ENCODE data around the gene SLFN12.
A peak's percentile ranks its signal among the peaks of the same experiment; 100 is the strongest.

SLFN12 gene

DNA sequence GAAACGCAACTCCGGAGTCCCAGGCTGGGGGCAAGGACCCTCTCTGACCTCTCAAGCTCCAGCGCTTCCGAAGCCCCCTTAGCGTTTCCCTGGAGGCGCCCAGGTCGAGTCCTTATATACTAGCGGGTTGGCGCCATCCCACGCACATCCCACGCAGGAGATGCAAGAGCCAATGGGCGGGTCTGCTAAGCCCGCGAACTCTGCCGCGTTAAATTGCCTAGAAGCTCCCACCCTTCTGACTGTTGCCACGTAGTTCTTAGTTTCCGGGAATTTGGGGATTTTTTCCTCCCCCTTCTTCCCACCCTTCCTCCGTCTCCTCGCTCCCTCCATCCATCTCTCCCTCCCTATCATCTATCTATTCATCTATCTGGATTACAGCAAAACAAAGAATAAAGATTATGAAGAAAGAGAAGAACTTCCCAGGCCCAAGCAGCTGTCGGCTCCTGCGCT, 58.7 kb downstream of the SLFN12 start, which contains the start of gene SLFN11 (continued):
- 0 out of 2 replicates have a peak, but pooled peaks have one; percentile 69 for TF ChIP-seq HOXC10 (CRISPR knock-in tag; IDR thresholded peaks at IDR 0.05)
- no peak for TF ChIP-seq RBAK (tag by site-specific recombination; IDR thresholded peaks at IDR 0.05)
- TF ChIP-seq ZNF157 (tag by site-specific recombination; IDR thresholded peaks at IDR 0.05): no peak
- peak; percentile 41 for TF ChIP-seq ZNF335 (tag by site-specific recombination; conservative IDR thresholded peaks at IDR 0.05)

DNA sequence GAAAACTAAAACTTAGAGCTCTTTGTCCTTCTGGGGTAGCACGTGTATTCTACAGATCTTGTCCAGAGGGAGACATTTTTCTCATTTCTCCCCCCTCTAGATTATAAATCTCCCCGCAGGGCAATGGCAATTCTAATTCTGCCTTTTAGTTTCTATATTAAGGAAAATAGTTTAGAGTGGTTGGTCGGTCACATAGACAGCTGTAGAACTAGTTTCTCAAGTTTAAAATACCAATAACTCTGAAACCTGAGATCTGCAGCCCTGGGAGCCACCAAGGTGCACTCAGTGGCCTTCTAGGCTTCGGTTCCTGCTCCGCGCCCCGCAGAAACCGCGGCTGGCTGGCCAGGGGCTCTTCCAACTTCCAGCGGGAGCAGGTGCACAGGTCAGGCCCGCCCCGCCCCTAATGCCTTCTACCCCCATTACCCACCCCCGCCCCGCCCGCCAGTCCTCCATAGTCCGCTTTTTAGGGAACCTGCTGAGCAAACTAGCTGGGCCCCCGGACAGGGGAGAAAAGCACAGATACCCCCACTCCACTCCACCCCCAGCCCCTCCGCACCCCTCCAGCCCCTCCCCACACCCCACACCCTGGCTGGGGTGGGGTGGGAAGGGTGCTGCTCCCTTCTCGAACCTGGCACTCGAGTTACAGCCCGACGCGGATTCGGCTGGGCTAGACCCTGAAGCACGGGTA, 59.3 kb downstream of the SLFN12 start:
- Histone ChIP-seq H3K27ac (ENCODE audit: extremely low read depth, low read depth, low read length) (peak overlapping the region; percentile 100), H3K36me3 (ENCODE audit: control insufficient read depth in 2 of 2, insufficient read depth in 1 of 2, low read length in 2 of 2) (peaks cover 17 to 24% of the 10 kb centered on the region in 2 experiments), H3K4me3 (ENCODE audit: low read depth, low read length) (peak overlapping the region; percentile 88), H3K4me1 (ENCODE audit: control insufficient read depth, insufficient read depth, low read length) (peaks cover 10% of the 10 kb centered on the region), H3K9me3 (ENCODE audit: control insufficient read depth, insufficient read depth, low read depth, low read length) (no peaks in the 10 kb centered on the region)
- peak; percentile 27; the same call in 1 of the 2 replicates for TF ChIP-seq ZNF660 (tag by site-specific recombination; IDR thresholded peaks at IDR 0.05)
- TF ChIP-seq, protein P1, sequence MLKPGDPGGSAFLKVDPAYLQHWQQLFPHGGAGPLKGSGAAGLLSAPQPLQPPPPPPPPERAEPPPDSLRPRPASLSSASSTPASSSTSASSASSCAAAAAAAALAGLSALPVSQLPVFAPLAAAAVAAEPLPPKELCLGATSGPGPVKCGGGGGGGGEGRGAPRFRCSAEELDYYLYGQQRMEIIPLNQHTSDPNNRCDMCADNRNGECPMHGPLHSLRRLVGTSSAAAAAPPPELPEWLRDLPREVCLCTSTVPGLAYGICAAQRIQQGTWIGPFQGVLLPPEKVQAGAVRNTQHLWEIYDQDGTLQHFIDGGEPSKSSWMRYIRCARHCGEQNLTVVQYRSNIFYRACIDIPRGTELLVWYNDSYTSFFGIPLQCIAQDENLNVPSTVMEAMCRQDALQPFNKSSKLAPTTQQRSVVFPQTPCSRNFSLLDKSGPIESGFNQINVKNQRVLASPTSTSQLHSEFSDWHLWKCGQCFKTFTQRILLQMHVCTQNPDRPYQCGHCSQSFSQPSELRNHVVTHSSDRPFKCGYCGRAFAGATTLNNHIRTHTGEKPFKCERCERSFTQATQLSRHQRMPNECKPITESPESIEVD (tag by site-specific recombination; IDR thresholded peaks at IDR 0.05): peak; percentile 62
- no peak for TF ChIP-seq ZNF223 (tag by site-specific recombination; IDR thresholded peaks at IDR 0.05)
- peak; percentile 19; the same call in 1 of the 2 replicates for TF ChIP-seq ZNF561 (tag by site-specific recombination; IDR thresholded peaks at IDR 0.05; ENCODE audit: borderline replicate concordance)
- no peak for TF ChIP-seq ZNF654 (tag by site-specific recombination; IDR thresholded peaks at IDR 0.05; ENCODE audit: low read depth)
- no peak for TF ChIP-seq ZNF174 (tag by site-specific recombination; IDR thresholded peaks at IDR 0.05)
- peak; percentile 63 for TF ChIP-seq ZNF341 (tag by site-specific recombination; IDR thresholded peaks at IDR 0.05; ENCODE audit: low read depth)
- TF ChIP-seq ZSCAN23 (tag by site-specific recombination; IDR thresholded peaks at IDR 0.05): 0 out of 2 replicates have a peak, but pooled peaks have one; percentile 10
- CTCF ChIA-PET: interaction anchor here (0.5 to 2.7 kb wide), 5 partner anchors 61 to 391 kb away, joined by 3 to 8 read pairs (median 3); no protein-coding TSS in a partner anchor
- POLR2A ChIA-PET: interaction anchor here (0.6 to 2.7 kb wide), 31 partner anchors 8 to 614 kb away, joined by 3 to 54 read pairs (median 5); partner anchors contain the start of genes PEX12, RAD51D, SLFN12 and SLFN13

DNA sequence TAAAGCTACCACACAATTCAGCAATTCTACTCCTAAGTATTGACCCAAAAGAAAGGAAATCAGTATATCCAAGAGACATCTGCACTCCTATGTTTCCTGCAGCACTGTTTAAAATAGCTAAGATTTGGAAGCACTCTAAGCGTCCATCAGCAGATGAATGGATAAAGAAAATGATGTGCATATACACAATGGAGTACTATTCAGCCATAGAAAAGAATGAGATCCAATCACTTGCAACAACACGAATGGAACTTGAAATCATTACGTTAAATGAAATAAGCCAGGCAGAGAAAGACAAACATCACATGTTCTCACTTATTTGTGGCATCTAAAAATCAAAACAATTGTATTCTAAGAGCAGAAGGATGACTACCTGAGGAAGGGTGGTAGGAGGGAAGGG, 60.4 kb downstream of the SLFN12 start:
- POLR2A ChIA-PET: interaction anchor here (2.5 kb wide), 1 partner anchor 76 kb away, joined by 23 read pairs; the partner anchor contains the start of gene SLFN13
- CTCF ChIA-PET: interaction anchor here (0.8 to 2.7 kb wide), 2 partner anchors 60 to 61 kb away, joined by 5 to 8 read pairs; partner anchors contain the start of gene SLFN12
- H3K4me3 ChIP-seq (ENCODE audit: low read depth, low read length): peak overlapping the region; percentile 88
- TF ChIP-seq PRDM2 (tag by site-specific recombination; IDR thresholded peaks at IDR 0.05; ENCODE audit: borderline replicate concordance): no peak
- 0 out of 2 replicates have a peak, but pooled peaks have one; percentile 19 for TF ChIP-seq ZFP3 (tag by site-specific recombination; IDR thresholded peaks at IDR 0.05; ENCODE audit: low read depth)
- TF ChIP-seq, protein P2, sequence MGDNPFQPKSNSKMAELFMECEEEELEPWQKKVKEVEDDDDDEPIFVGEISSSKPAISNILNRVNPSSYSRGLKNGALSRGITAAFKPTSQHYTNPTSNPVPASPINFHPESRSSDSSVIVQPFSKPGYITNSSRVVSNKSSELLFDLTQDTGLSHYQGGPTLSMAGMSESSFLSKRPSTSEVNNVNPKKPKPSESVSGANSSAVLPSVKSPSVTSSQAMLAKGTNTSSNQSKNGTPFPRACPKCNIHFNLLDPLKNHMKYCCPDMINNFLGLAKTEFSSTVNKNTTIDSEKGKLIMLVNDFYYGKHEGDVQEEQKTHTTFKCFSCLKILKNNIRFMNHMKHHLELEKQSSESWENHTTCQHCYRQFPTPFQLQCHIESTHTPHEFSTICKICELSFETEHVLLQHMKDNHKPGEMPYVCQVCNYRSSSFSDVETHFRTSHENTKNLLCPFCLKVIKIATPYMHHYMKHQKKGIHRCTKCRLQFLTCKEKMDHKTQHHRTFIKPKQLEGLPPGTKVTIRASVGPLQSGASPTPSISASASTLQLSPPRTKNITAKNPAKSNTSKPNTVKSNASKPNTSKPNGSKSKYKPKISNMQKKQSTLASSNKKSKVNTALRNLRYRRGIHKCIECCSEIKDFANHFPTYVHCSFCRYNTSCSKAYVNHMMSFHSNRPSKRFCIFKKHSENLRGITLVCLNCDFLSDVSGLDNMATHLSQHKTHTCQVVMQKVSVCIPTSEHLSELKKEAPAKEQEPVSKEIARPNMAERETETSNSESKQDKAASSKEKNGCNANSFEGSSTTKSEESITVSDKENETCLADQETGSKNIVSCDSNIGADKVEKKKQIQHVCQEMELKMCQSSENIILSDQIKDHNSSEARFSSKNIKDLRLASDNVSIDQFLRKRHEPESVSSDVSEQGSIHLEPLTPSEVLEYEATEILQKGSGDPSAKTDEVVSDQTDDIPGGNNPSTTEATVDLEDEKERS (tag by site-specific recombination; IDR thresholded peaks at IDR 0.05): peak; percentile 6; the same call in 1 of the 2 replicates
- no peak for TF ChIP-seq ZNF76 (tag by site-specific recombination; IDR thresholded peaks at IDR 0.05; ENCODE audit: borderline replicate concordance, low read depth)
- TF ChIP-seq ZSCAN16 (tag by site-specific recombination; IDR thresholded peaks at IDR 0.05): no peak
- peak; percentile 98 for TF ChIP-seq ZNF146 (tag by site-specific recombination; IDR thresholded peaks at IDR 0.05)
- TF ChIP-seq, protein P3, sequence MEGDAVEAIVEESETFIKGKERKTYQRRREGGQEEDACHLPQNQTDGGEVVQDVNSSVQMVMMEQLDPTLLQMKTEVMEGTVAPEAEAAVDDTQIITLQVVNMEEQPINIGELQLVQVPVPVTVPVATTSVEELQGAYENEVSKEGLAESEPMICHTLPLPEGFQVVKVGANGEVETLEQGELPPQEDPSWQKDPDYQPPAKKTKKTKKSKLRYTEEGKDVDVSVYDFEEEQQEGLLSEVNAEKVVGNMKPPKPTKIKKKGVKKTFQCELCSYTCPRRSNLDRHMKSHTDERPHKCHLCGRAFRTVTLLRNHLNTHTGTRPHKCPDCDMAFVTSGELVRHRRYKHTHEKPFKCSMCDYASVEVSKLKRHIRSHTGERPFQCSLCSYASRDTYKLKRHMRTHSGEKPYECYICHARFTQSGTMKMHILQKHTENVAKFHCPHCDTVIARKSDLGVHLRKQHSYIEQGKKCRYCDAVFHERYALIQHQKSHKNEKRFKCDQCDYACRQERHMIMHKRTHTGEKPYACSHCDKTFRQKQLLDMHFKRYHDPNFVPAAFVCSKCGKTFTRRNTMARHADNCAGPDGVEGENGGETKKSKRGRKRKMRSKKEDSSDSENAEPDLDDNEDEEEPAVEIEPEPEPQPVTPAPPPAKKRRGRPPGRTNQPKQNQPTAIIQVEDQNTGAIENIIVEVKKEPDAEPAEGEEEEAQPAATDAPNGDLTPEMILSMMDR (tag by site-specific recombination; IDR thresholded peaks at IDR 0.05): no peak

More for the DNA sequence above, 60.4 kb downstream of the SLFN12 start:
- no peak overlapping the region for H3K27ac ChIP-seq (ENCODE audit: extremely low read depth, low read depth, low read length)
- H3K9me3 ChIP-seq (ENCODE audit: control insufficient read depth, insufficient read depth, low read depth, low read length): no peaks in the 10 kb centered on the region
- H3K36me3 ChIP-seq (ENCODE audit: control insufficient read depth in 2 of 2, insufficient read depth in 1 of 2, low read length in 2 of 2): peaks cover 19 to 33% of the 10 kb centered on the region in 2 experiments
- peaks cover 10% of the 10 kb centered on the region for H3K4me1 ChIP-seq (ENCODE audit: control insufficient read depth, insufficient read depth, low read length)
